Ecto neural progenitor cell (in vitro differentiated cells): ENCODE measurements around the gene C11orf21.

Source experiments
- DNase-seq: peaks from one replicate; pipeline ENCODE4 v3.0.0-alpha.2; 2018; ENCODE audit warnings: low spot score

The C11orf21 gene

GRCh38 chr11:2260491-2261364, 41.0 kb downstream of the C11orf21 start:
- no peak for DNase-seq

- no peak for DNase-seq
Measured at GRCh38 chr11:2259897-2260451, 41.7 kb downstream of the C11orf21 start.

- peak; percentile 32 for DNase-seq
Measured at GRCh38 chr11:2259466-2259830, 42.3 kb downstream of the C11orf21 start.

GRCh38 chr11:2258501-2259465, 42.9 kb downstream of the C11orf21 start:
- peak; percentile 42 for DNase-seq

GRCh38 chr11:2256951-2257700, 44.6 kb downstream of the C11orf21 start:
- peak; percentile 52 for DNase-seq

GRCh38 chr11:2256293-2256913, 45.3 kb downstream of the C11orf21 start:
- peak; percentile 38 for DNase-seq

GRCh38 chr11:2252018-2252417, 49.7 kb downstream of the C11orf21 start:
- DNase-seq: no peak

GRCh38 chr11:2251138-2251537, 50.6 kb downstream of the C11orf21 start:
- peak; percentile 44 for DNase-seq

GRCh38 chr11:2250485-2250884, 51.2 kb downstream of the C11orf21 start:
- DNase-seq: peak; percentile 40

- DNase-seq: peak; percentile 43
Measured at GRCh38 chr11:2250041-2250440, 51.7 kb downstream of the C11orf21 start.

GRCh38 chr11:2249189-2249916, 52.4 kb downstream of the C11orf21 start:
- DNase-seq: no peak

- DNase-seq: no peak
Measured at GRCh38 chr11:2248762-2249161, 53.0 kb downstream of the C11orf21 start.

GRCh38 chr11:2248242-2248641, 53.5 kb downstream of the C11orf21 start:
- DNase-seq: no peak

- DNase-seq: no peak
Measured at GRCh38 chr11:2247496-2247895, 54.2 kb downstream of the C11orf21 start.
